OCI-LY3 (cell line): Measurements from ENCODE around the gene GAK.

ENCODE experiments used
- H2AFZ ChIP-seq: fragments of 200-600, 300-600 bp; shearing (Covaris generic); 2 replicates; pipeline ENCODE4 v1.6.0; 2014; ENCODE audit warnings: antibody characterized with exemption, low read depth, low read length
- H3K27ac ChIP-seq: fragments of 200-600, 300-600 bp; sonication (generic); 2 replicates; pipeline ENCODE4 v1.5.1; 2014; ENCODE audit warnings: mild to moderate bottlenecking, low read length, moderate library complexity, mixed read lengths
- H3K27me3 ChIP-seq: fragments of 200-600, 300-600 bp; sonication (generic); 2 replicates; pipeline ENCODE4 v1.6.1; 2014; ENCODE audit warnings: low read depth, low read length, mixed read lengths
- H3K36me3 ChIP-seq: fragments of 200-600, 300-600 bp; sonication (generic); replicated peaks from 2 replicates; pipeline ENCODE3; 2014; ENCODE audit warnings: low read depth, low read length, mixed read lengths
- H3K4me1 ChIP-seq: fragments of 300-600, 200-600 bp; sonication (generic); 2 replicates; pipeline ENCODE4 v1.6.1; 2014; ENCODE audit warnings: low read length, mixed read lengths
- H3K4me2 ChIP-seq: fragments of 200-600, 300-600 bp; sonication (generic); 2 replicates; pipeline ENCODE4 v1.6.1; 2014; ENCODE audit warnings: low read length, mixed read lengths
- H3K4me3 ChIP-seq: fragments of 300-600, 200-600 bp; sonication (generic); 2 replicates; pipeline ENCODE4 v1.5.1; 2014; ENCODE audit warnings: antibody characterized with exemption, mild to moderate bottlenecking, low read length, moderate library complexity
- H3K79me2 ChIP-seq: fragments of 300-600, 200-600 bp; shearing (Covaris generic); 2 replicates; pipeline ENCODE4 v1.6.1; 2014; ENCODE audit warnings: mild to moderate bottlenecking, low read length, mixed read lengths
- H3K9ac ChIP-seq: fragments of 300-600, 200-600 bp; shearing (Covaris generic); 2 replicates; pipeline ENCODE4 v1.6.0; 2014; ENCODE audit warnings: mild to moderate bottlenecking, low read length, moderate library complexity
- H3K9me3 ChIP-seq: fragments of 200-600, 300-600 bp; shearing (Covaris generic); 2 replicates; pipeline ENCODE4 v1.6.1; 2014; ENCODE audit warnings: low read length, mixed read lengths; ENCODE audit not compliant: insufficient read depth
- H4K20me1 ChIP-seq: fragments of 200-600, 300-600 bp; sonication (generic); 2 replicates; pipeline ENCODE4 v1.6.1; 2016; ENCODE audit warnings: low read length, mixed read lengths; ENCODE audit not compliant: insufficient read depth
- EZH2phosphoT487 ChIP-seq: fragments of 200-600 bp; shearing (Covaris generic); IDR thresholded peaks from 2 replicates; pipeline ENCODE4 v1.6.1; 2018; ENCODE audit warnings: antibody characterized with exemption, mixed run types, low read depth
- TF ChIP-seq, protein P1 (sequence below): fragments of 200-600, 300-600 bp; sonication (generic); IDR thresholded peaks from 2 replicates; pipeline ENCODE4 v1.5.1; 2014; ENCODE audit warnings: antibody characterized with exemption, low read length, low read depth

Gene GAK

DNA sequence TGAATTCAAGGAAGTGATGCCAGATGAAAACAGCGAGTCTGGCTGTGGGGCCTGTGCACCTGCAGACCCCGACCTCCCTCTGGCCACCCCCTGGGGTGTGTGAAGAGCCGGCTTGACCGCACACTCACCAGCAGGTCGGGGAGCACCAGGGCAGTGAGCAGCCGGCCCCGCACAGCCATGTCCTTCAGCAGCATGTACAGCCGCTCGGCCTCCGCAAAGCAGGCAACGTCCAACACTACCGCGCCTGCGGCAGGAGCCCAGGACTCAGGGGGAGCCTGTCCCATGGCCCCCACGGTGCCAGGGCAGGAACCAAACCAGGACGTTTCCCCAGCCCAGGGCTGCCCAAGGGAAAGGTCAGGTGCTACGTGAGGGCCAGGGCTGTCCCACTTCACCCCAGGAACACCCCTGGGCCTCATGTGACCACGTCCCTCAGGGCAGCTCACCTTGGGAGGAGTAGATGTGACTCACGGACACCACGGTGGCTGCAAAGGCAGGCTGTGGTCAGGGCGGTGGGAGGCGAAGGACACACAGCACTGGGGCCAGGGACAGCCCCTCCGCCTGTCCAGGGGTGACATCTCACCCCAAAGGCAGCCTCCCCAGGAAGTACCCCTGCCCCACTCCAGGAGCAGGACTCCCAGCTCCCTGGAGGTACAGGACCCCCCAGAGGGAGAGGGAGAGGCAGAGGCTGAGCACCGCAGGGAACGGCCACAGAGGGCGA is 33.1 kb upstream of the GAK start:
- Histone ChIP-seq H3K79me2 (no peaks in the 10 kb centered on the region), H3K4me2 (no peak overlapping the region), H3K4me3 (no peak overlapping the region), H3K36me3 (no peaks in the 10 kb centered on the region), H4K20me1 (no peaks in the 10 kb centered on the region), H3K27me3 (no peaks in the 10 kb centered on the region), H2AFZ (no peak overlapping the region), H3K9ac (no peak overlapping the region), H3K4me1 (no peaks in the 10 kb centered on the region), H3K9me3 (no peaks in the 10 kb centered on the region), H3K27ac (no peak overlapping the region)
- TF ChIP-seq, protein P1, sequence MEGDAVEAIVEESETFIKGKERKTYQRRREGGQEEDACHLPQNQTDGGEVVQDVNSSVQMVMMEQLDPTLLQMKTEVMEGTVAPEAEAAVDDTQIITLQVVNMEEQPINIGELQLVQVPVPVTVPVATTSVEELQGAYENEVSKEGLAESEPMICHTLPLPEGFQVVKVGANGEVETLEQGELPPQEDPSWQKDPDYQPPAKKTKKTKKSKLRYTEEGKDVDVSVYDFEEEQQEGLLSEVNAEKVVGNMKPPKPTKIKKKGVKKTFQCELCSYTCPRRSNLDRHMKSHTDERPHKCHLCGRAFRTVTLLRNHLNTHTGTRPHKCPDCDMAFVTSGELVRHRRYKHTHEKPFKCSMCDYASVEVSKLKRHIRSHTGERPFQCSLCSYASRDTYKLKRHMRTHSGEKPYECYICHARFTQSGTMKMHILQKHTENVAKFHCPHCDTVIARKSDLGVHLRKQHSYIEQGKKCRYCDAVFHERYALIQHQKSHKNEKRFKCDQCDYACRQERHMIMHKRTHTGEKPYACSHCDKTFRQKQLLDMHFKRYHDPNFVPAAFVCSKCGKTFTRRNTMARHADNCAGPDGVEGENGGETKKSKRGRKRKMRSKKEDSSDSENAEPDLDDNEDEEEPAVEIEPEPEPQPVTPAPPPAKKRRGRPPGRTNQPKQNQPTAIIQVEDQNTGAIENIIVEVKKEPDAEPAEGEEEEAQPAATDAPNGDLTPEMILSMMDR, result no peak
- no peak for TF ChIP-seq EZH2phosphoT487

GRCh38 chr4:964346-965025 is 32.4 kb upstream of the GAK start:
- TF ChIP-seq, protein P1, result no peak
- no peak for TF ChIP-seq EZH2phosphoT487
- H3K36me3 ChIP-seq, result no peaks in the 10 kb centered on the region

DNA sequence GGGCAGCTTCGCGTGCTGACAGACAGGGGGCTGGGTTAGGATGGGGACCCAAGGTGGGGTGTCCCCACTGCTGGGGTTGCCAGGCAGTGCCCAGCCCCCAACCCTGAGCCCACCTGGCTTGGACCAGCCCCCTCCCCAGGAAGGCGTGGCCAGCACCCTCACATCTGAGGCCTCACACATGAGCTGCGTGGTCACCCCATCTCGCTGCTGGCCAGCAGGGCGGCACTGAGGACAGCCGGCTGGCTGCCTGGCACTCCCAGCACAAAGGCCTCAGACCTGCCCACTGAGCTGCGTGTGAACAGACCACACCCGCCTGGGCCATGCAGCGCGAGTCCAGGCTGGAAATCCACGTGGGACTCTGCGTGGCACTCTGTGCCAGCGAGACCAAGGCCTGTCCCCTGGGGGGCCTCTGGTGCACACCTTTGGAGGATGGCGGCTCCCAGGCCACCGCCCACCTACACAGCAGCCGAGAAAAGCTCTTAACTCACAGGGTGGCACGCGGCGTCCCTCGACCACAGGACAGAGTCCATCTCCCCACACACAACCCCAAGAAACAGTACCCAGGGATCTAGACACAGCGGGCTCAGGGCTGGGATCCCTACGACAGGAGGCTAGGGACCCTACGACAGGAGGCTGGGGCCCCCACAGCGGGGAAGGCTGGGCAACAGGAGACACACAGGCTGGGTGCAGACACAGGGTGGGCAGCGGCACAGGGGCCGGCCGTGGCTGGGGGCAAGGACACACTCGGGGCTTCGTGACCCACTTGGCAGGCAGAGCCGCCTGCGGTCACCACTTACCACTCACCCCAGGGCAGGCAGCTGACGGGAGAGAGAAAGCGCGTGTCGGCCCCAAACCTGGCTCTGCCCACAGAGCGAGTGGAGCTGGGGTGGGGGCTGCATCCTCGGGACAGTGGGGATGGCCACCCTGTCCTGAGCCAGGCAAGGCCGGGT is 31.4 kb upstream of the GAK start:
- Histone ChIP-seq H3K4me1 (no peaks in the 10 kb centered on the region), H3K9me3 (no peaks in the 10 kb centered on the region), H3K9ac (no peak overlapping the region), H3K36me3 (no peaks in the 10 kb centered on the region), H4K20me1 (no peaks in the 10 kb centered on the region), H3K4me2 (no peak overlapping the region), H3K27me3 (no peaks in the 10 kb centered on the region), H3K27ac (no peak overlapping the region), H3K79me2 (no peaks in the 10 kb centered on the region), H2AFZ (no peak overlapping the region), H3K4me3 (no peak overlapping the region)
- TF ChIP-seq EZH2phosphoT487, result no peak
- TF ChIP-seq, protein P1, result no peak

More at GRCh38 chr4:964346-965025, 32.4 kb upstream of the GAK start:
- Histone ChIP-seq H3K9ac (no peak overlapping the region), H2AFZ (no peak overlapping the region), H3K79me2 (no peaks in the 10 kb centered on the region), H3K9me3 (no peaks in the 10 kb centered on the region), H3K4me1 (no peaks in the 10 kb centered on the region), H3K4me2 (no peak overlapping the region), H4K20me1 (no peaks in the 10 kb centered on the region), H3K27me3 (no peaks in the 10 kb centered on the region), H3K4me3 (no peak overlapping the region), H3K27ac (no peak overlapping the region)
